A549 (cell line): ENCODE data around the gene CAPN7.

Source experiments
- BHLHE40 ChIP-seq: IDR thresholded peaks from 2 replicates; pipeline ENCODE4 v1.6.1; 2012; ENCODE audit warnings: low read depth, low read length, inconsistent platforms
- CBX2 ChIP-seq: fragments of 200-600 bp; sonication (generic); IDR thresholded peaks from 2 replicates; pipeline ENCODE4 v1.6.1; 2016; ENCODE audit warnings: low read depth, mild to moderate bottlenecking, borderline replicate concordance
- CEBPB ChIP-seq, 2 experiments: fragments of >200 bp in 1 of 2; sonication (Bioruptor Twin) in 1 of 2; formaldehyde crosslinking in 1 of 2; IDR thresholded peaks; 2 replicates each; pipeline ENCODE4 v1.6.1; 2012 to 2016
- CTCF ChIP-seq: fragments of >200 bp; sonication (Bioruptor Twin); formaldehyde crosslinking; IDR thresholded peaks from 3 replicates; pipeline ENCODE4 v1.5.1; 2016
- HMGXB4 ChIP-seq: fragments of 250-450 bp; sonication (Bioruptor Pico); IDR thresholded peaks from 2 replicates; pipeline ENCODE4 v1.5.0; 2021; ENCODE audit warnings: mild to moderate bottlenecking, moderate library complexity, borderline replicate concordance
- MAX ChIP-seq: IDR thresholded peaks from 2 replicates; pipeline ENCODE4 v1.6.1; 2012
- MYC ChIP-seq: IDR thresholded peaks from 2 replicates; pipeline ENCODE4 v1.6.1; 2012; ENCODE audit warnings: mild to moderate bottlenecking, inconsistent platforms, low read length, improper control_type of control experiment, borderline replicate concordance
- POLR2A ChIP-seq: IDR thresholded peaks from 2 replicates; pipeline ENCODE4 v1.6.1; 2012; ENCODE audit warnings: mild to moderate bottlenecking, low read length
- POLR2AphosphoS2 ChIP-seq: conservative IDR thresholded peaks from 2 replicates; pipeline ENCODE4 v1.6.1; 2012; ENCODE audit warnings: low read length, improper control_type of control experiment, inconsistent platforms
- RARB ChIP-seq: fragments of 250-450 bp; sonication (Bioruptor Pico); IDR thresholded peaks from 2 replicates; pipeline ENCODE4 v1.8.0; 2021; ENCODE audit warnings: mild to moderate bottlenecking, moderate library complexity
- RCOR1 ChIP-seq: fragments of 150-350 bp; IDR thresholded peaks from 2 replicates; pipeline ENCODE4 v1.6.1; 2014; ENCODE audit warnings: antibody characterized with exemption, low read length, low read depth
- REST ChIP-seq: fragments of 200-600 bp; sonication (generic); IDR thresholded peaks from 2 replicates; pipeline ENCODE4 v1.6.1; 2016; ENCODE audit warnings: antibody characterized with exemption, mild to moderate bottlenecking, moderate library complexity
- SMC3 ChIP-seq: fragments of >200 bp; sonication (Bioruptor Twin); formaldehyde crosslinking; IDR thresholded peaks from 3 replicates; pipeline ENCODE4 v1.6.1; 2018; ENCODE audit warnings: inconsistent platforms
- ZSCAN20 ChIP-seq: fragments of 250-450 bp; sonication (Bioruptor Pico); IDR thresholded peaks from 2 replicates; pipeline ENCODE4 v1.8.0; 2022; ENCODE audit warnings: mild to moderate bottlenecking, moderate library complexity

GRCh38 chr3:15263120-15263519 is 57.1 kb downstream of the CAPN7 start:
- TF ChIP-seq MAX (no peak), ZSCAN20 (CRISPR knock-in tag) (no peak), POLR2A (no peak), CEBPB (IDR thresholded peaks at IDR 0.05) (no peak), CTCF (no peak), RARB (CRISPR knock-in tag) (no peak), SMC3 (no peak), BHLHE40 (no peak), MYC (no peak), CBX2 (no peak), POLR2AphosphoS2 (no peak), RCOR1 (no peak), REST (no peak), HMGXB4 (no peak)
